Endothelial cell of umbilical vein (primary cell): ENCODE data around the gene PBOV1. TPM values are rescaled to one million over a fixed set of nuclear protein-coding genes. Genes with fewer than 3 reads are reported as not detected.

Source experiments
- BruUV-seq: library from RNA; stranded (reverse); fragments of 400-500 nt; replicated peaks from 2 replicates; lab custom pipeline; 2021; lab: Mats Ljungman, UMichigan
- CTCF ChIA-PET: fragments of 300-600, 350-600 bp; sonication (Branson Sonifier 250); formaldehyde crosslinking; loops from one replicate; lab custom pipeline; 2021; ENCODE audit warnings: antibody characterized with exemption, inconsistent platforms; lab: Charles Lee
- POLR2A ChIA-PET: fragments of 300-600, 350-600 bp; sonication (Branson Sonifier 250); formaldehyde crosslinking; loops from one replicate; lab custom pipeline; 2021; ENCODE audit warnings: antibody characterized with exemption, inconsistent platforms; lab: Charles Lee
- DNase-seq: peaks from one replicate; pipeline ENCODE4 v3.0.0-alpha.2; 2011; ENCODE audit warnings: low read depth, low spot score
- FAIRE-seq: peaks from 2 replicates; lab custom pipeline; 2011; peaks lifted over from hg19 to GRCh38; lab: Jason Lieb, UNC
- H2AFZ ChIP-seq: 2 replicates; pipeline ENCODE4 v1.6.0; 2012; ENCODE audit warnings: low read depth, low read length, control low read depth, inconsistent platforms
- H3K27ac ChIP-seq: 2 replicates; pipeline ENCODE4 v1.5.1; 2011; ENCODE audit warnings: low read depth, mild to moderate bottlenecking, control low read depth, low read length, moderate library complexity; ENCODE audit not compliant: insufficient read depth
- H3K27me3 ChIP-seq, 2 experiments: 2 replicates each; pipeline versions ENCODE4 v1.6.0 to v1.6.1; 2011; ENCODE audit warnings: low read length in 2 of 2, mixed read lengths in 1 of 2; ENCODE audit not compliant: control insufficient read depth in 2 of 2, insufficient read depth in 2 of 2
- H3K36me3 ChIP-seq, 2 experiments: 2 replicates in 1 of 2; 3 replicates in 1 of 2; pipeline ENCODE4 v1.5.1; 2011; ENCODE audit warnings: low read length in 2 of 2, mild to moderate bottlenecking in 1 of 2, moderate library complexity in 1 of 2; ENCODE audit not compliant: control insufficient read depth in 2 of 2, insufficient read depth in 2 of 2; ENCODE audit errors: extremely low read depth in 1 of 2
- H3K4me1 ChIP-seq: 3 replicates; pipeline ENCODE4 v1.5.1; 2011; ENCODE audit warnings: mild to moderate bottlenecking, low read length; ENCODE audit not compliant: control insufficient read depth, insufficient read depth; ENCODE audit errors: extremely low read depth
- H3K4me2 ChIP-seq: 2 replicates; pipeline ENCODE4 v1.6.1; 2011; ENCODE audit warnings: low read length, control low read depth, mixed read lengths; ENCODE audit not compliant: insufficient read depth
- H3K4me3 ChIP-seq, 3 experiments: fragments of 200-600 bp in 1 of 3; sonication (generic), shearing (Covaris generic) in 1 of 3; replicated peaks in 1 of 3; 2 replicates each; pipeline ENCODE4 v1.5.1; 2011 to 2016; ENCODE audit warnings: control low read depth in 3 of 3, low read length in 3 of 3, mild to moderate bottlenecking in 2 of 3, inconsistent platforms in 1 of 3, low read depth in 1 of 3, moderate library complexity in 1 of 3; ENCODE audit not compliant: insufficient read depth in 1 of 3
- H3K79me2 ChIP-seq: 2 replicates; pipeline ENCODE4 v1.6.0; 2012; ENCODE audit warnings: low read length, inconsistent platforms; ENCODE audit not compliant: control insufficient read depth, insufficient read depth
- H3K9ac ChIP-seq: replicated peaks from 2 replicates; pipeline ENCODE3; 2011; ENCODE audit warnings: low read length, control low read depth; ENCODE audit not compliant: insufficient read depth; ENCODE audit errors: extremely low read depth
- H3K9me1 ChIP-seq: replicated peaks from 3 replicates; pipeline ENCODE4 v1.6.0; 2011; ENCODE audit warnings: mild to moderate bottlenecking, low read length; ENCODE audit not compliant: control insufficient read depth, insufficient read depth; ENCODE audit errors: extremely low read depth
- H3K9me3 ChIP-seq: replicated peaks from 2 replicates; pipeline ENCODE4 v1.5.1; 2012; ENCODE audit warnings: low read length, inconsistent platforms; ENCODE audit not compliant: control insufficient read depth, insufficient read depth
- H4K20me1 ChIP-seq: replicated peaks from 2 replicates; pipeline ENCODE3; 2011; ENCODE audit warnings: mild to moderate bottlenecking, low read length; ENCODE audit not compliant: control insufficient read depth, insufficient read depth; ENCODE audit errors: extremely low read depth
- CTCF ChIP-seq, 2 donors: IDR thresholded peaks; 1 replicate in 1 of 2; 2 replicates in 1 of 2; pipeline ENCODE4 v1.5.1; 2011; ENCODE audit warnings: low read length in 2 of 2, mild to moderate bottlenecking in 2 of 2, moderate library complexity in 2 of 2, control low read depth in 1 of 2, inconsistent platforms in 1 of 2, low read depth in 1 of 2; ENCODE audit not compliant: insufficient read depth in 1 of 2; ENCODE audit errors: extremely low read depth in 1 of 2
- EZH2 ChIP-seq: IDR thresholded peaks from 2 replicates; pipeline ENCODE4 v1.6.1; 2012; ENCODE audit warnings: borderline replicate concordance, low read depth, mild to moderate bottlenecking, moderate library complexity, low read length, inconsistent platforms; ENCODE audit not compliant: severe bottlenecking
- FOS ChIP-seq: IDR thresholded peaks from 2 replicates; pipeline ENCODE4 v1.6.1; 2011; ENCODE audit warnings: mild to moderate bottlenecking, low read length, moderate library complexity, borderline replicate concordance; ENCODE audit not compliant: insufficient read depth
- GATA2 ChIP-seq: IDR thresholded peaks from 2 replicates; pipeline ENCODE4 v1.7.0; 2011; ENCODE audit warnings: low read depth, mild to moderate bottlenecking, moderate library complexity, mixed read lengths, low read length; ENCODE audit not compliant: insufficient read length, insufficient read depth
- JUN ChIP-seq: IDR thresholded peaks from 2 replicates; pipeline ENCODE4 v1.6.1; 2011; ENCODE audit warnings: borderline replicate concordance, low read depth; ENCODE audit not compliant: insufficient read length, insufficient read depth
- MAX ChIP-seq: IDR thresholded peaks from 2 replicates; pipeline ENCODE4 v1.6.1; 2011; ENCODE audit not compliant: insufficient read depth, insufficient read length
- MYC ChIP-seq: IDR thresholded peaks from one replicate; pipeline ENCODE4 v1.6.1; 2011; ENCODE audit warnings: mild to moderate bottlenecking, low read depth, low read length
- POLR2A ChIP-seq: IDR thresholded peaks from 2 replicates; pipeline ENCODE4 v1.6.1; 2012; ENCODE audit warnings: low read depth, mild to moderate bottlenecking, control low read depth, low read length
- POLR2AphosphoS5 ChIP-seq: IDR thresholded peaks from 2 replicates; pipeline ENCODE4 v1.6.1; 2012; ENCODE audit warnings: low read depth, mild to moderate bottlenecking, control low read depth, low read length, moderate library complexity; ENCODE audit not compliant: insufficient read depth
- dilution Hi-C: fragments of 300-500 bp; cut with MboI; formaldehyde crosslinking; loops from one replicate; pipeline ENCODE4 v1.15.0; 2019; ENCODE audit warnings: low sequenced_read_pairs; ENCODE audit not compliant: extremely low pct_ligation_motif_present
- intact Hi-C: fragments of 100-400 bp; cut with micrococcal nuclease; formaldehyde crosslinking; loops from one replicate; pipeline ENCODE4 v1.10.0; 2022
- polyA plus RNA-seq, 4 experiments: library from polyadenylated mRNA; depleted of rRNA in 3 of 4; stranded (reverse) in 3 of 4; unstranded in 1 of 4; fragments of >200 nt; gene quantifications; 2 replicates each; pipeline versions ENCODE4 v1.2.1 to v1.2.3, GENCODE V29; 2011 to 2012; ENCODE audit warnings: missing spikeins in 1 of 4
- total RNA-seq: library from RNA; stranded (reverse); gene quantifications from 2 replicates; pipeline ENCODE4 v1.2.3, GENCODE V29; 2021

Gene PBOV1
- total and polyA plus RNA-seq, 2 donors (not counting 3 experiments of a cell fraction or from before 2014, with no cell fraction given) = not detected

- Histone ChIP-seq H4K20me1 (no peaks in the 10 kb centered on the region), H3K27me3 (no peaks in the 10 kb centered on the region), H3K9me1 (no peaks in the 10 kb centered on the region), H3K9ac (no peak overlapping the region), H3K4me2 (no peak overlapping the region), H3K27ac (no peak overlapping the region), H3K36me3 (no peaks in the 10 kb centered on the region), H3K9me3 (no peaks in the 10 kb centered on the region), H3K4me1 (peaks cover 15% of the 10 kb centered on the region), H3K4me3 (no peak overlapping the region), H3K79me2 (no peaks in the 10 kb centered on the region), H2AFZ (no peak overlapping the region)
- TF ChIP-seq POLR2A (no peak), MAX (no peak), FOS (no peak), CTCF (IDR thresholded peaks at IDR 0.05; ENCODE audit: extremely low read depth in 1 of 2, insufficient read depth in 1 of 2, low read depth in 1 of 2, low read length in 2 of 2) (no peak), EZH2 (no peak), MYC (no peak), POLR2AphosphoS5 (no peak), JUN (no peak), GATA2 (no peak)
- dilution Hi-C loops = no loop called here
- DNase-seq = no peak
- FAIRE-seq = no peak
- no TSS peak for BruUV-seq
- ChIA-PET POLR2A (no interaction called here), CTCF (interaction anchor here (1.1 to 1.6 kb wide), 4 partner anchors 9 to 13 kb away, joined by 3 to 5 read pairs (median 4); no protein-coding TSS in a partner anchor)
- intact Hi-C loops = no loop called here
These were observed 16.9 kb upstream of the PBOV1 start for GRCh38 chr6:138235205-138235604.
